HG03565 (cell line): ENCODE data around the gene TRIO.

Source experiments
- ATAC-seq: cut with Tn5 transposase; IDR thresholded peaks from one replicate; pipeline ENCODE4 v1.9.1; 2021; ENCODE audit warnings: mild to moderate bottlenecking, moderate library complexity; ENCODE audit not compliant: unreplicated experiment

The TRIO gene

DNA sequence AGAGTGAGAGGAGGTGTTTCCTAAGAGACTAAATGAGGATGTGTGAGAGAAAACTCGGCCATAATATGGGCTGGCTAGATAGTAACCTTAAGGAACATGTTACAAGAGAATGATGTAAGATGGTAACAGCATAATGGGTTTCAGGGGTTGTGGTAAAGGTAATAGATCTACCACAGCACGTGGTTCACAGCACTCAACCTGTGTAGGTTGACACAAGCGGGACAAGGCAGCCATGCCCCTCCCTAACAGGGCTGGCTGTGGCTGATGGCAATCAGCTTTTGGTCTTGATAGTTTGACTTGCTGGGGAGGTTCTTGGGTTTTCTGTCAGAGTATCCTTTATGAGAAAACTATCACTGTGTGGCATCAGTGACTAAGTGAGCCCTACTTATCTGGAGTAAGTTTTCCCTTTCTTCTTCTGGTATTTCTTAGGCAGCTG is 138.6 kb downstream of the TRIO start:
- peak; percentile 71 for ATAC-seq

DNA sequence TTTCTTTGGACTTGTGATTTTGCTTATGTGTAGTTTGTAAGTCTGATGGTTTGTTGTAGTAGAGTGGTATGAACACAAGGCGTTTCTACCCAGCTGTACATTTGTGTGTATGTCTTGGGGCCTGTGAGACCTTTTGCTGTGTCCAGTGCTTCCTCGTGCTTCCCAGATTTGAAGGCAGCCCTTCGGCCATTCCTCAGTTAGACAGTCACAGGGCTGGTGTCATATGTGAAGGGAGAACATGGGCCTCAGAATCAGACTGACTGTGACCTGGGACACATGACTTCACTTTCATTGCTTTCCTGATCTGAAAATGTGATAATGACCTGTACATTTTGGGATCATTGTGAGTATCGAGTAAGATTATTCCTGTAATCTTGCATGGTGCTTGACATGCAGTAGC is 140.0 kb downstream of the TRIO start:
- ATAC-seq: no peak

DNA sequence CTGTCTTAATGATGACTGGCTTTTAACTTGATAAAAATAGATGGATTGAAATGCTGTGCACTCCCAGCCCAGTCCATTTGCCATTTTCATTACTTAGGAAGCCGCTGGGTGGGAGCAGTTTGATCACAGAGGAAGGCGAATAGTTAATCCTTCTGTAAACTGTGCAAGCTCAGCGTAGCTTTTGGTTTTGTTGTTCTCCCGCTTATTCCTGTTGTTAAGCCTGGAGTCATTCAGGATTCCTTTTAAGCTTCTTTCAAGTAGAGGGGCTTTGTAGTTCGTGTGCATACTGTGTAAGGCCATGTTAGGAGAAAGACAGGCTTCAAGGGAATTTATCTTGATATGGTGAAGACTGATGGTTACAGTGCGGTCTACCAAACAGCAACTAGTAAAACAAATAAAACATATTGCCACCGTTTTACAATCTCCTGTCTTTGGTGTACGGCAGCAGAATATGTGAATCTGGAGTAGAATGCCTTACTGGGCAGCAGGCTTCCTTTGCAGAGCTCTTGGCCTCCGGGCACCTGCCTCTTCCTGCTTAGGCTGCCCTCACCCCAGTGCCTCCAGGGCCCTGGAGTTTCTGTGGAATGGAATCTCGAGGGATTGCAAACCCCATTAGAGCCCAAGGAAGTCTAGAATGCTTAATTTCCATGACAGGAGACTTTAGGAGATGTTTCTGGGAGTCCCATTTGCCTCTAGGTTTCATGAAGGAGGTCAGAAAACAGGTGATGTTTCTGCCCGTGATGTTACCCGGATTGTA is 141.4 kb downstream of the TRIO start:
- ATAC-seq: no peak

DNA sequence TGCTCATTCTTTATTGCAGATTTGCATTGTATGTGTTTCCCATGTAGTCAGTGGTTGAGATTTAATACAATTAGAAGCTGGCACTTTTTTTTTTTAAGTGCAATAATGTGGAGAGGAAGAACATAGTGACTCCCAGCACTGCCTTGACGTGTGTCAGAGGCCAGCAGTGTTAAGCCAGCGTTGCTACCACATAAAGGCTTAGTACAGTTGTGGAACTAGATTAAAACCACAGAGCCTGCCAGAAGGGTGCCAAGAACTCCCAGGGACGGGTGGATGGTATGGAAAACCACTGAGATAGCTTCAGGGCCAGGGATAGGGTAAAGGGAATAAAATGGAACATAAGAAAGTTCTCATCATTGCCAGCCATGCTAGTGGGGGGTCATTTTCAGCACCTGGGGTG is 142.9 kb downstream of the TRIO start:
- ATAC-seq: no peak

DNA sequence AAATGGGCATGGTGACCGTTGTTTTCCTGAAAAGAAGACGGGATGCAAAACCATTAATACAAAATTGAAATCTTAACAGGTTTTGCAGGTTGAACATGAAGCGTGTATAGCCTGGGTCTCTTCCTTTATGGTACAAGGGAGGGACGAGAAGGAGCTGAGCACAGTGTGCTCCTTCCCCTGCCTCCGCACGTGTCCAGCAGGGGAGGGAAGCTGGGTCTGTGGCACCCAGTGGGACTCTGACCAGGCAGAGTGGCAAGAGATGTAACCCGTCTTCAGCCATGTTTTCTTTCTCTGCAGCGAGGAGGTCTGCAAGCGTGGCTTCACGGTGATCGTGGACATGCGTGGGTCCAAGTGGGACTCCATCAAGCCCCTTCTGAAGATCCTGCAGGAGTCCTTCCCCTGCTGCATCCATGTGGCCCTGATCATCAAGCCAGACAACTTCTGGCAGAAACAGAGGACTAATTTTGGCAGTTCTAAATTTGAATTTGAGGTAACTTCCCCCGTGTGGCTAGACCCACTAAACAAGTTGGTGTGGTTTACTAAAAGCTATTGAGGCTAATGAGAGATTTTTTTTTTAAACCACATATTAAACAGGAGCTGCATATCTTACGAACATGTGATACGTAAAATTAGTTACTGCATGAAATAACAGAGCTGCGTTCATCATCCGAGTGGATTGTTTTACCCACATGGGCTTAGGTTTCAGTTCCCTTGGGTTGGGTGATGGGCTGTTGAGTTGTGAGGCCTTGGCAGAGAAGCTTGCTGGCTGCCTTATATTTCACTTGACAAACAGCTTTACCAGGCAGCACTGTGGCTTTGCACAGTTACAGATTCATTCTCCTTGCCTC is 143.7 kb downstream of the TRIO start:
- peak; percentile 92 for ATAC-seq

DNA sequence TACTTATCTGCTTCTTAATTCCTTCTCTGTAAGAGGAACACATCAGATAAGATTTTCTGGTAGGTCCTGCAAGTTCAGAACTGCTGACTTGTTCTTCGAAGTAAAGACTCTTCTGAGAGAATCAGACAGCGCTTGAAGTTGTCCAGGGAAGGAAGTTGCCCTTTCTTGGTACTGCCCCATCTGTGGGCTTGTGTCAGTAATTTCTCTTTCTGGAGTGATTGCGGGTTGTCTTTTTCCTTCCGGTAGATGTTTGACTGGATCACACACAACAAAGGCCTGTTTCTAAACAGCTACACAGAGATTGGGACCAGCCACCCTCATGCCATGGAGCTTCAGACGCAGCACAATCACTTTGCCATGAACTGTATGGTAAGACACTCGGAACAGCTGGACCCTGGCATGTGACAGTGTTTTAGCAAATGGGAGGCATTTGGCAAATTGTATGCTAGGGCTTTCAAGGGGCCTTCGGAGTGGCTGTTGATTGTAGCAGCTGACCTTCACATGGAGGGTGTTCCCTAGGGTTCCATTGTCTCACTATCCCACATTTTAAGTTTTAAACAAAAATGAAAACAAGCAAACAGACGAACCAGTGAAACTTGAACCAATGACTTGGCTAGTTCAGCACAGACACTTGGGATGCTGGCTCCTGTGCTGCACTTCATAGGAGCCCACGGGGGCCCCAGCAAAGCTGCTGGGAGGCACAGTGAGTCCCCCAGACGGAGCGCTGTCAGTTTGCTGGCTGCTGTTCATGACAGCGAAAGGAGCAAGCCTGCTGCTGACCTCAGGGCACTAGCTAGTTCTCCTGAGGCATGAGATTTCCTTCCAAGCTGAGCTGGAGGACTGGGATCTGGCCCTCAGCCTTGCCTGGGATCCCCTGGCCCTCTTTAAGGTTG is 149.9 kb downstream of the TRIO start:
- no peak for ATAC-seq

DNA sequence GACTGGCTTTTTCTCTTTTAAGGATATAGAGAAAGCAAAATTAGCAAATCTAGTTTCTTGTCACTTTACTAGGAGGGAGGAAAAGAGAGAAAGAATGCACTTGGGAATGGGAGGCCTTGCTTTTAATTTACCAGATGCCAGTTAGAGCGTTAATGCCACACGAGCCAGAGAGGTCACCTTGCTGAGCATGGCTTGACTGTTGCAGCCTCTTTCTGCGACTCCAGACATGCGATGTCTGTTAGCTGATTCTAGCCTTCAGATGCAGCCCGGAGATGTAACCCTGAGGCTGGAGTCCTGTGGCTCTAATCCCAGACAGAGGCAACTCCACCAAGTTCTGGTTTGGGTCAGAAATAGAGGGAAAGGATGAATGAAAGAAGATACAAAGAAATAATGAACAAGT is 152.5 kb downstream of the TRIO start:
- ATAC-seq: no peak

DNA sequence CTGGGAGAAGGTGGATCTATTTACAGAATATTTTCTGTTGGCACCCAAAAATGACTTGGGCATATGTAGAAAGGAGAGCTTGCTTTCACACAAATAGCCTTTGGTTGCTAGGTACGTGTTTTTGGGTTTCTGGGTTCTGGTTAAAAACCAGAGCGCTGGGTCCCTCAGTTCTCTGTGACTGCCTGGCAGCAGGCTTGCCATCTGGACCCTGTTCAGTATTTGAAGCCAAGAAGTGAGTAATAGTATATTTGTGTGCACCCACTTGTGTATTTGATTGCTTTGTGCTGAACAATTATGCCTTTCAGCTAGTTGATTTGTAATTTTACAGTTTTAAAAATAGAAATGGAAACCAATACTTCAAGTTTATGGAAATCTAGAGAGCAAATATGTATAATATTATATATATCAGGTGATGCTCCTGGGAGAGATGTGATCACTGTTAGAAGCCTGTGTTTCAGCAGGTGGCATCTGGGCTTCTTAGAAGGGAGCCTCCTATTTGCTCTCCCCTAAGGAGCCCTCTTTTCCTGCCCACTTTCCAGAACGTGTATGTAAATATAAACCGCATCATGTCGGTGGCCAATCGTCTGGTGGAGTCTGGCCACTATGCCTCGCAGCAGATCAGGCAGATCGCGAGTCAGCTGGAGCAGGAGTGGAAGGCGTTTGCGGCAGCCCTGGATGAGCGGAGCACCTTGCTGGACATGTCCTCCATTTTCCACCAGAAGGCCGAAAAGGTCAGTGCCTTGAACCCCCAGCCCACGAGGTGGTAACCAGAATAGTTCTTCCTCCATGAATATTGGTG is 153.6 kb downstream of the TRIO start:
- no peak for ATAC-seq

DNA sequence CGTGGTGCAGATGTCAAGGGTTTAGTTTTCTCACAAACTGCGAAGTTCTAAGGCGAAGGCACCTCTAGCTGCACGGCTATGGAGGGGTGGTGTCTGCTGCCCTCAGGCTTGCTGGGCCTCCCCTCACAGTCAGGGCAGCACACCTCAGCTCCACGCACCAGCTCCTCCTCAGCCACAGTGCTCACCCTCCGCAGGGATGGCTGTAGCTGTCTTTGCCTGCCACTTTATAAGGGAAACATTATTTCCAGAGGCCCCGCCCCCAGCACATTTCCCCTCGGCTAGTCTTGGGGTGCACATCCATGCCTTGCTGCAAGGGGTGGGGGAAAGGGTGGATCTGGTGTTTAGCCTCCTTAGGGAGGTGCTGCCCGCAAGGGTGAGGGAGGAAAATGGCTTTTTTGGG is 154.6 kb downstream of the TRIO start:
- ATAC-seq: no peak

DNA sequence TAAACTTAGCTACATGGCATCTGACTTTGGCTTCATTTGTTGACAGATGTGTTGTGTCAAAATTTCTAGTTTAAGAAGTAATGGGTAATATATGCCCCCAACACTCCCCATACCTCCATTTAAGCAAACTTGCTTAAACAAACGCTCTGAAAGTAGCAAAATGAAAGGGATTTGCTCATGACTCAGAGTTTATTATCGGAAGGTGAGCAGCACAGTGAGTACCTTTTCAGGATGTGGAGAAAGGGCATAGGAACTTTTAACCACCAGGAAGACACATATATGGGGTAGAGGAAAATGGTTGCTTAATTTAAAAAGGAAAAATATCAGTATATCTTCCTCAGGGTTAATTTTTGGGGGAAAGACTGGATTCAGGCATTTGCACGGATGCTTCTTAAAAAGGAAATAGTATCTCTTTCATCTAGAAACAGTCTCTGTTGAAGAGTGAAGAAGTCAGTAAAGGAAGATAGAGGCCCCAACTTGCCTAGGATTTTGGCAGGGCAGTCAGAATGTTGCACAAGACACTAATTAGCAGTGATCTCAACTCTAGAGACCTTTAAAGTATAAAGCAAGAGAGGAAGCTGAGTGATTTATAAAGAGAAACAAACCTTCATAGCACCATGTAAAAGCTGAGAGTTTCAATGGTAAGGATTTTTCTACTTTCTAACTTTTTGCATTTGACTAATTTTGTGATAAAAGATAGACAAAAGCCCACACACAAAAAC is 155.1 kb downstream of the TRIO start:
- ATAC-seq: no peak

DNA sequence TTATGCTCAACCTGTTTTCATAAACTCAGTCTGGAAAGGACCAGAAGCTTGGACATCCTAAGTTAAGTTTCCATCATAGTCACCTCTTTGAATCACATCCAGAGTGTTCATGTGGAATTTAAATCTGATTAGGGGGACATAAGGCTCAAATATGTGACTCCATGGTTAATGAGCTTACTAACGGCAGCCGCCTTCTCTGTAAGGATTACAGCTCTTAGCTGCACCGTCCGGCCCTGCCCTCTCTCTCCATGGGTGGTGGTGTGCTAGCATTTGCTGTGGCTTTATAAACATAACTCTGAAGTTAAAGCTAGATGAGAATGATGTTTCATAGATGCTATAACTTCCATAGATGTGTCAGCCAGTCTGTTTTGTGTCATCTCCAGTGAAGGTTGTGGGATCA is 156.5 kb downstream of the TRIO start:
- ATAC-seq: no peak

DNA sequence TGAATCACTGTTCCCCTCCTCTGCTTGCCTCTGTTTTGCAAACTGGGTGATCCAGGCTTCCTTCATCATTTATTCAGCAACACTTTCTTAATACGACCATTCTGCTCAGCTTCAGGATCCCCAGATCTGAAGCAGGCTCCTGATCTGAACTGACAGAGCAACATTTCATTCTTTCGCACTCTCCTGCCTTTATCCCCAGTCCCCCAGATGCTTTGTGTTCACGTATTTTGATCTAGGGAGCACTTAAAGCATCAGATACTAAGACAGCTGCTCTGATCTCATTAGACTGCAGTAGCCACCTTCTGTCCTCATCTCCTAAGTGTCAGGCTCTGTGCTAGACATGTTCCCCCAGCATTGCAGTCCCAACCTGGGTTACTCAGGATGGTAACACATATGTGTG is 158.0 kb downstream of the TRIO start:
- no peak for ATAC-seq

DNA sequence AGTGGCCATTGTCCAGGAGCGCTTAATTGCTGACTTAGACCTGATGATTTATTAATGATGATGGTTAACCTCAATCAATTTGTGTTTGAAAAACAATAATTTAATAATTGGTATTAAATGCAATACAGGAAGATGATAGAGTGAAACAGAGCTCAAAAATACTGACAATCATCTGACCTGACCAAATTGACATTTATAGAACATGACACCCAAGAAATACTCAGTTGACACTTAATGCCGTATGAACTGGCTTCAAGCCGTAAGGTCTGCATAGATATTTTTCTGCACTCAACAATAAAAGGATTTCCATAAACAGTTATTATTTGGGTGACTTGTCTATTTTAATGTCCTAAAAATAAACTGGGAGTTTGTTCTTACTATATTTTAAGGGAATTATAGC is 159.2 kb downstream of the TRIO start:
- no peak for ATAC-seq

DNA sequence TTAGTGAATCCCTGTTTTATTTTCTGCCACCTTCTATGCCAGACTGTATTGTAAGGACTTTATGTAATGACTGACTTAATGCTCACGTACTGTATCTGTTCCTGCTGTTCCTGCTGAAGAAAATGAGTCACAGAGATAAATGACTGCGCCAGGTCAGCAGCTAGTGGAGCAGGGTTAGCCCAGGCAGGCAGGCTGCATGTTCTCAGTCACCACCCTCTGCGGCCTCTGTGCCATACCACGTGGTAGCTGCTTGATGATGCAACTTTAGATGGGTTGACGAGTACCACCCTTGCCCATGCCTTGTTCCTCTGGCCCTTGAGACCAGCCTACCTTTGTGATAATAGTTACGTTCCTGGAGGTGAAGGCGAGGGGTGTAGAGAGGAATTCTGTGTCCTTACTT is 161.9 kb downstream of the TRIO start:
- ATAC-seq: no peak

DNA sequence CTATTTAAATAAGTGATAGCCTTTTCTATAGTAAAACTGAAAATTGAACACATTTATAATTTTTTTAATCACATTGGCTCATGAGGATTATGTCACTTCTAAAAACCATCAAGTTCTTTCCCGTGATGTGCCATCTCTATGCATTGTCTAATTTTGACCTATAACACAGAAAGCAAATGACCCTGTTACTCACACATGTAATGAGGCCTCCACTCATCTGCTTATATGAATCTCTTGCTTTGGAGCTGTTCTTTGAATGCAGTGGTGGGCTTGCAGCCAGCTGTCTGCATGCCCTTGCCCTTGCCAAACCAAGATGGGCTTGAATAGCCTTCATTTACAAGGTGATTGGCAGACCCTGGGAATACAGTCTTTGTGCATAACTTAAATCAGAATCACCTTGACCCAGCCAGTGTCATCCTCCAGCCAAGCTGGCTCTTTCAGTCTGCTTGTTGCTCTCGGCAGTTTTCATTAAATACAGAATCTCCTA is 163.2 kb downstream of the TRIO start:
- ATAC-seq: no peak

DNA sequence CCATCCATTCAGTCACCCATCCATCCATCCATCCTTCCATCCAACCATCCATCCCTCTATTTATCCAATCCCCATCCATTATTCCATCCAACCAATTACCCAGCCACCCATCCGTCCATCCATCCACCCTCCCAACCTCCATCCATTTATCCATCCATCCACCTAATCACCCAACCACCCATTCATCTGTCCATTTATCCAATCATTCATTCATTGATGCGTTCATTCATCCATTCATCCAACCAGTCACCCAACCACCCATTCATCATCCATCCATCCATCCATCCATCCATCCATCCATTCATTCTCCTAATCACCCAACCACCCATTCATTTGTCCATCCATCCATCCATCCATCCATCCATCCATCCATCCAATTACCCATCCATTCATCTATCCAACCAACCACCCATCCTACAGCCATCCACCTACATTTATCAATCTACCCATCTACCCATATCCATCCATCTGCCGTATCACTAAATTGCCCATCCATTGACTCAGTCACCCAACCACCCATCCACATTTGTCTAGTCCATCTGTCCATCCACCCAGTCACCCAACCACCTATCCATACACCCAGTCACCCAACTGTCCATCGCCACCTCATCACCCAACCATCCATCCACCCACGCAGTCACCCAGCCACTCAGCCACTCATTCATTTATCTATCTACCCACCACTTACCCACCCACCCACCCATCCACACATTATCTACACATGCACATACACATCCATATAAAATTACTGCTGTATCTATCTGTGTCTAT is 165.4 kb downstream of the TRIO start:
- no peak for ATAC-seq

DNA sequence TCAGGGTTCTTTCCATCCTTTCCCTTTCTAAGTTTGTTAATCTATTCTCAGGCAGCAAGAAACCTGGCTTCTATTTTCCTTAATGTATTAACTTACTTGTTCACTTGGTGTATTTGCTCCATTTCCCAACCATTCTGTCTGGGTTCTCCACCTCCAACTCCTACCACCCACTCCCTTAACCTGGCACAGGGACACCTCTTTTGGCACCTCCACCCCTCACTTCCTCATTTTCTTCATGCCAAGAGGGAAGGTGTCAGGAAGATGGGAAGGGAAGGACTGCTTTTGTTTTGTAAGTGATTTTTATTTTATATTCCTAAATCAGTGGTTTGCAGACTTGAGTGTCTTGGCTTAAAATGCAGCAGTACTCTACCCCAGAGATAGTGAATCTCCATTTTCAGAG is 166.1 kb downstream of the TRIO start:
- no peak for ATAC-seq

DNA sequence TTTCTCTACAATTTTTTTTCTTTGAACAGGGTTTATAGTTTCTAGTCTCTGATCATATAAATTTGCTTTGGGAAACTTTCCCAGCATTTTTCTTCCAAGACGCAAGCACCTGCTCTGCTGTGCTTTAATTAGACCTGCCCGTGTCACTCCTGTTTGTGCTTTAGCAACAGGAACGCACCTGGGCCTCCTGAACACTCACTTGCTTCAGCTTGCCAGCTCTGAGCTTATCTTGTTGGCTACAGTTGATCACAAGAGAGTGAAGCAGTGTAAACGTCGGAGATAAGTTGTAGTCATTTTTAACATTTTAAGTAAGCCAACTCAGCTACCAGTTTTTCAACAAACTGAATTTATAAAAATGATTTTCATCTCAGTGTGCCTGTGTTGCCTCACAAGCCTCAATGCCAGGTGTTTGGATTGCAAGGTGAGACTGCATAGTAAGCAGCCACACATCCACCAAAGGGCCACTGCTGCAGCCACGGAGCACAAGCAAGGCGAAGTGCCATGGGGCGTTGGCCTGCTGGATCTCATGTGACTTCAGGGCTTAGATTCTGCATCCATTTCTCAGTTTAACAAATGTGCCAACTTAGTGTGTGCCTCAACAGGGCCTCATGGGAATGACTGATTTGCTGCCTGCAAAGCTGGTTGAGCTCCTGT is 166.9 kb downstream of the TRIO start:
- ATAC-seq: no peak
